ENCODE results near the gene OPALIN. TPM values are rescaled to one million over a fixed set of nuclear protein-coding genes. Genes with fewer than 3 reads are reported as not detected.

OPALIN gene, protein sequence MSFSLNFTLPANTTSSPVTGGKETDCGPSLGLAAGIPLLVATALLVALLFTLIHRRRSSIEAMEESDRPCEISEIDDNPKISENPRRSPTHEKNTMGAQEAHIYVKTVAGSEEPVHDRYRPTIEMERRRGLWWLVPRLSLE
- total RNA-seq (not detected), polyA plus RNA-seq (not detected)

DNA sequence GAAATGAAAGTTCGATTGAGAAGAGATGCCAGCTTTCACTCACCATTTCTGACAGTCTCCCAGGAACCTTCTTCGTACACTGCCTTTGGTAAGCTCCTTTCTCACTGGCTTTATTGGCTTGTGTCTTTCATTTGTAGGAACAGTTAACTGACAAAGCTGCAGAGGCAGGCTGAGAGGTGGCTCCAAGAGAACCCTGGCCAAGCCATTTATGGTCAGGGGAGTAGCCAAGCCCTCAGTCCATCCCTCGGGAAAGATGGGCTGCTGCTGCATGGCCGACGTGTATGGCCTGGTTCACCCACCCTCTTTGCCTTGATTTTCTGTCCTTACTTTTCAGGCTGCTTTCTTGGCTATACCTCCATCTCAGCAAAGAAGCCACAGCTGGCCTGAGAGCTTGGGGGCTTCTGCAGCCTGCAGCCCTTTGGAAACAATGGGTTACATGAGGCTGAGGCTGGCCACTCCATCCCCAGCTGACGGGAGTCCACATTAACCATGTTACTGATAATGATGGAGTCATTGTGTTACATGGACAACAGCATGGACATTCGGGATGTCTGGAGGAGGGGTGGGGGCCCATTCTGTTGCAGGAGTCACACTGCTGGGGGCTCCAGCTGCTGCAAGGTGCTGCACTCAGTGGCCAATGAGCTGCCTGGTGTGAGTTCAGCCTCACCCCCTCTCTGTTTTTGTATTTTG is at the start of gene OPALIN:
TSS of gene OPALIN (minus strand) at position 152 of the 690 bp plus-strand sequence. CDS start at position 46, 106 bp downstream.
- no peak for DNase-seq (ENCODE audit: extremely low spot score)
- Histone ChIP-seq H3K27ac (ENCODE audit: low read depth) (no peak within 1 kb of the TSS), H3K36me3 (ENCODE audit: insufficient read depth) (no peaks in the 10 kb centered on the region), H3K4me1 (ENCODE audit: insufficient read depth) (no peaks in the 10 kb centered on the region), H3K4me3 (ENCODE audit: low read depth, low read length) (no peak within 1 kb of the TSS)
- WGBS = 69% methylated on average over 7 of the region's 7 CpGs

DNA sequence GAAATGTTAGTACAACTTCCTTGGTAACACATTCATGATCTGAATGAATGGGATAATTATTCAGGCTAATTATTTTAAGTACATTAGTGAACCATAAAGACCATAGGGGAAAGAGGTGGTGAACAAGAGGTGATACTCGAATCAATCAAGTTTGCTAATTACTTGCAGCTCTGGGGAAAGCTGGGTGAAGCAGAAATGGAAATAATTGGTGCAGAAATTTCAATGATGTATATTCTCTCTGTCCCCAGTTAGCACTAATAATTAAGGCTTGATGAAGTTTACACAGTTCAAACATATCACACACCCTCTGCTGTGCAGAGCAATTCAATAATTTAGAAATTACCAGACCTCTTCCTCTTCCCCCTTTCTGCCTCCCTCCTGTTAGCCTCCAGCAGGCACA is 49.4 kb upstream of the OPALIN start:
- Histone ChIP-seq H3K36me3 (ENCODE audit: insufficient read depth) (no peaks in the 10 kb centered on the region), H3K27ac (ENCODE audit: low read depth) (no peak overlapping the region), H3K4me1 (ENCODE audit: insufficient read depth) (no peaks in the 10 kb centered on the region), H3K4me3 (ENCODE audit: low read depth, low read length) (no peak overlapping the region)
- WGBS = 80% methylated on average over 1 of the region's 1 CpG
- no peak for DNase-seq (ENCODE audit: extremely low spot score)

DNA sequence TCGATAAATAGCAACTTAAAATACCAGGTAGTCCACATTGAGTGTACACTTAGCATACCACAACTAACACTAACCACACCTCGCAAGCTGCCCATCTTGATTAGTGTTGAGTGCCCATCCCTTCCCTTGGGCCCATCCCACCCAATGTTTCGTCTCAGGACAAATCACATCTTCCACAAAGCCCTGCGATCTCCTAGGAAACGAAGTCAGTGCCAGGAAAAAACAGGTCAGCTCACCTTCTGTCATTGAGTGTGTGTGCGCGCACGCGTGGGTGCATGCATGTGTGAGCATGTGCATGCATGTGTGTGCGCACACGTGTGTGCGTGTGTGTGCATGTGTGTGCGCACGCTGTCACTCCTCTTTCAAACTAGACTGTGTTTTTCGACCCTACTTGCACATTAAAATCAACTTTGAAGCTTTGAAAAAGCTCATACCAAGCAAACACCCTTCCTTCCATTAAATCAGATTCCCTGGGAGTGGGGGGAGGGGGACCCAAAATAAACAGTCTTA is 48.8 kb upstream of the OPALIN start:
- H3K36me3 ChIP-seq (ENCODE audit: insufficient read depth) = no peaks in the 10 kb centered on the region
- no peaks in the 10 kb centered on the region for H3K4me1 ChIP-seq (ENCODE audit: insufficient read depth)
- H3K27ac ChIP-seq (ENCODE audit: low read depth) = no peak overlapping the region
- H3K4me3 ChIP-seq (ENCODE audit: low read depth, low read length) = no peak overlapping the region
- 84% methylated on average over 15 of the region's 15 CpGs for WGBS
- no peak for DNase-seq (ENCODE audit: extremely low spot score)

DNA sequence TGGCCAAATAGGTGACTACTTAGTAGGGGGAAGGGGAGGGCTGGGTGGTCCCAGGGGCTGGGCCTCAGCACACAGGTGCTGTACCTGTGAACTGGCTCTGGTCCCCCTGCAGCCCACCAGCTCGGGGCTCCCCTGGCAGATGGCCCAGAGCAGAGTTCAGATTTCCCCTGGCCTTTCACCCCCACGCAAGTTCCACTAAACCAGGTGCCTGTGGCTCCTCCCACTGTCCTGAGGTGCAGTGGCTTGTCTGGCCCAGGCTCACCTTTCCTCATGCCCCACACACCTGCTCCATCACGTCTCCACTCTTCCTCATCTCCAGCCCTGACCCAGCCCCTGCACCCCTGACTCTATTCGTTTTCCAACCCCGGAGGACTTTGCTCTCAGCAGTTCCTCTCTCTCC is 47.3 kb upstream of the OPALIN start:
- no peak overlapping the region for H3K27ac ChIP-seq (ENCODE audit: low read depth)
- H3K4me1 ChIP-seq (ENCODE audit: insufficient read depth) = no peaks in the 10 kb centered on the region
- 87% methylated on average over 5 of the region's 5 CpGs for WGBS
- H3K36me3 ChIP-seq (ENCODE audit: insufficient read depth) = no peaks in the 10 kb centered on the region
- no peak overlapping the region for H3K4me3 ChIP-seq (ENCODE audit: low read depth, low read length)
- DNase-seq (ENCODE audit: extremely low spot score) = no peak

DNA sequence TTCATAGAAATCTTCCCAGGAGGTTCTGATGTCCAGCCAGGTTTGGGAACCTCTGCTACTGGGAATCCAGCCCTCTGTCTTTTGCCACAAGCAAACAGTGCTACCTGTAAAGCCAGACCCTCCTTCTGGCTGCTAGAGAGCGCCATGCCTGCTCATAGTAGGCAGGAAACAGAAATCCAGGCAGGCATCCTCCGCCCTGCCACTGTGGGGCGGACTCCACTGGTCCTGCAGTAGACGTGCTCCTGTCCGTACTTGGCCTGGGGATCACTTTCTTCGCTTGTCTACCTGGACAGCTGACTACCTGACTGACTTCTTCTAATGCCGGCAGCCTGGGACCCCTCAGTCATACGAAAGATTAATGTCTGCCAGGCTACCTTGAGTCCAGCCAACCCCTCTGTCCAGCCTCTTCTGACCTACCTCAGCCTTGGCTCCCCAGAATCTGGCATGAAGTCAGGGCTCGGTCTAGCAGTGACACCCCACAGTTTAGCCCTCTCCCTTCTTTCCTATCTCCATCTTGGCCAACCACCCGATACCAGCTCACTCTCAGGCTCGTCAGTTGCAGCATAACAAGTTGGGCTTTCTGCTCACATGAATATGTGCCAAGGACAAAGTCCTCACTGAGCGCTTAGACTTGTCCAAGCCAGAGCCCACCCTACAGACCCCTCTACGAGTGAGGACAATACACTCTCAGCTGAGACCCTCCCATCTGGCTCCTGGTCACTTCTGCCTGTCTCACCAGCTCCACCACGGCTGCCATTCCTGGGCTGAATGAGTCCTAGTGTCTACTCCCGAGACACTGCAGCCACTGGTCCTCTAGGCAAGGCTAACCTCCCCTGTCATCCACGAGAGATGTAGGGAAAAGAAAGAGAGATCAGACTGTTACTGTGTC is 43.9 kb upstream of the OPALIN start:
- Histone ChIP-seq H3K36me3 (ENCODE audit: insufficient read depth) (no peaks in the 10 kb centered on the region), H3K4me3 (ENCODE audit: low read depth, low read length) (no peak overlapping the region), H3K4me1 (ENCODE audit: insufficient read depth) (no peaks in the 10 kb centered on the region), H3K27ac (ENCODE audit: low read depth) (no peak overlapping the region)
- 78% methylated on average over 16 of the region's 16 CpGs for WGBS
- DNase-seq (ENCODE audit: extremely low spot score) = no peak

DNA sequence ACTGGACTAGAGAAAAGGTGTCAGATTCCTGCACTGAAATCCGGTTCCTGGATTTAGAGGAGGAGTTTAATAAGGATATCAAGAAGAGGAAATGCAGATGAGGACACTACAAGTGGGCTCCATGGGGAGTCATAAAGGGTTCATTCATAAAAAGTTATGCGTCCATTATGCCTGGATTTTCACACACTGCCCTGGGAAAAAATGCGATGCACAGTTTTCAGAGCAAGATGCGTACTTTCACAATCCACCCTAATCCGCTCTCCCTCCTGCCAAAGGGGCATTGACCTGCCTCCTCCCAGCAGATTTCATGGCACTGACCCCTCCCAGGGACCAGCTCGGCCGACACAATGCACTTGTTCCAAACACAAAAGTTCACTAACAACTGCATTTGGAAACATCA is 42.2 kb upstream of the OPALIN start:
- H3K36me3 ChIP-seq (ENCODE audit: insufficient read depth) = no peaks in the 10 kb centered on the region
- no peak overlapping the region for H3K27ac ChIP-seq (ENCODE audit: low read depth)
- 61% methylated on average over 7 of the region's 7 CpGs for WGBS
- DNase-seq (ENCODE audit: extremely low spot score) = no peak
- H3K4me3 ChIP-seq (ENCODE audit: low read depth, low read length) = no peak overlapping the region
- no peaks in the 10 kb centered on the region for H3K4me1 ChIP-seq (ENCODE audit: insufficient read depth)

DNA sequence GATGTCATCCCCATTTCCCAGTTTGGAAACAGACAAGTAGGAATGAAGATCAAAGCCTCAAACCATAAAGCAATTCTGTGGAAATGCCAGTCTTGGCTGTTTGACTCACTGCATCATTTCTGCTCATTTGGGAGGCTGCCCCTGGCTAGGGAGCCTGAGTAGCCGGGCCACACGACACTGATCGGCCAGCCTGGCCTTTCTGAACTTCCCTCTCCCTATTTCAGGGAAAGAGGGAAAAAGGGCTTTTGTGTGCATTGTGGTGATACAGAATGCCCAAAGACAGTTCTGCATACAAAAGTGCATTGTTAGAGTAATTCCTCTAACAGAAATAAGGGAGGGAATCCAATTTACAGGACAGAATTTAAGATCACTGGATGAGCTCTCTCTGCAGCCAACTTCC is 41.7 kb upstream of the OPALIN start:
- no peak overlapping the region for H3K4me3 ChIP-seq (ENCODE audit: low read depth, low read length)
- 74% methylated on average over 3 of the region's 3 CpGs for WGBS
- no peaks in the 10 kb centered on the region for H3K36me3 ChIP-seq (ENCODE audit: insufficient read depth)
- no peaks in the 10 kb centered on the region for H3K4me1 ChIP-seq (ENCODE audit: insufficient read depth)
- DNase-seq (ENCODE audit: extremely low spot score) = no peak
- H3K27ac ChIP-seq (ENCODE audit: low read depth) = no peak overlapping the region

DNA sequence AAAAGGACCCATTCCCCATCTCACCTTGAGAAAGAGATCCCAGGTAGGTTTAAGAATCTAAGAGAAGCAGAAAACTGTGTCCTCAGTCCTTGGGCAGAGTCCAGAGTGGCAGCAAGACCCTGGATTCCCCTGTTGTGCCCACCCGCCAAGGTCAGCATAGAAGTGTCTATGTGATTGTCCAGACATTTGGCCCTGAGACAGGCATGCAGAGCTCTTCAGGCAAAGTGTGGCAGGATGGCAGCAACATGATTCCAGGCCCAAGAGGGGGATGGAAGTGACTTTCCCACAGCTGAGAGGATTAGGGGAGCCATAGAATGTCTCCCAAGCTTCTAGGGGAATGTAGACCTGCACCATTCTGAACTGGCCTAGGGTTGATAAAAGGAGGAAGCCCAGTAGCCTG is 39.1 kb upstream of the OPALIN start:
- Histone ChIP-seq H3K27ac (ENCODE audit: low read depth) (no peak overlapping the region), H3K4me1 (ENCODE audit: insufficient read depth) (no peaks in the 10 kb centered on the region), H3K4me3 (ENCODE audit: low read depth, low read length) (no peak overlapping the region), H3K36me3 (ENCODE audit: insufficient read depth) (no peaks in the 10 kb centered on the region)
- DNase-seq (ENCODE audit: extremely low spot score) = no peak
- 93% methylated on average over 1 of the region's 1 CpG for WGBS

DNA sequence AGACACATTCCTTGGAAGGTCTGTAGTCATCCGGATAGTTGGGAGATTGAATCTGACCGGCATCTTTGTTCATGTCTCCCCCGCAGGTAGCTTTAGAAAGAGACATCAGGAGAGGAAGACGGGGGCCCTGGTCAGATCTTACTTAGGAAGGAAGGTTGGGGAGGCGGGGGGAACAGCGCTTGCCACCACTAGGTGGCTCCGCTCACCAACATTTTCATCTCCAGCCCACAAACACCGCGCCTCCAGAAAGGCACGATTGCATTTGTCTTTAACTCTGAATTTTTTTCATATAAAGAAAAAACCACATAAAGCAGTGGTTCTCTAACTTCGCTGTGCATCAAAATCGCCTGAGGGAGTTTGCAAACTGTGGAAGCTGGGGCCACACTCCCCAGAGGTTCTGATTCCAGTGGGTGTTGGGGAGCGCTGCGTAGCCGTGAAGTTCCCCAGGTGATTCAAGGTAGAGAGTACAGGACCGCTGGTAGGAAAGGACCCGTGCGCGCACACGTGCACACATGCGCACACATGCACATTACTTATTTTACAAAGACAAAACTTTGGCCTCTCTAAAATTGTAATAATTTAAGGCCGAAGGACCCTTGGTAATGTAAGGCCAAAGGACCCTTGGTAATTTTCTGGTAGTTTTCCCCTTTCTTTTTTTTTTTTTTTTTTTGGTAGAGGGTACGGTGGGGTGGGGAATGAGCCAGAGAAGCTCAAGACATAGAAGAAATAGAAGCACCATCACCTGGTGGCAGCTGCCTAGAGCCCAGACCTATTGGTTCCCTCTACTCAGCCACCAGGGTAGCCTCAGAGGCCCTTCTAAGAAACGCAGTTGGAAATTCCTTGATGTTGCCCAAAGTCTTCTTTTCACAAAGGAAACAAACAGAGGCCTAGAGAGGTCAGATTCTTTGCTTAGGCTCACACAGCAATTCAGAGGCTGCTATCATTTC is 37.4 kb upstream of the OPALIN start:
- no peak for DNase-seq (ENCODE audit: extremely low spot score)
- no peaks in the 10 kb centered on the region for H3K36me3 ChIP-seq (ENCODE audit: insufficient read depth)
- H3K27ac ChIP-seq (ENCODE audit: low read depth) = no peak overlapping the region
- H3K4me1 ChIP-seq (ENCODE audit: insufficient read depth) = no peaks in the 10 kb centered on the region
- no peak overlapping the region for H3K4me3 ChIP-seq (ENCODE audit: low read depth, low read length)
- 26% methylated on average over 24 of the region's 24 CpGs for WGBS

DNA sequence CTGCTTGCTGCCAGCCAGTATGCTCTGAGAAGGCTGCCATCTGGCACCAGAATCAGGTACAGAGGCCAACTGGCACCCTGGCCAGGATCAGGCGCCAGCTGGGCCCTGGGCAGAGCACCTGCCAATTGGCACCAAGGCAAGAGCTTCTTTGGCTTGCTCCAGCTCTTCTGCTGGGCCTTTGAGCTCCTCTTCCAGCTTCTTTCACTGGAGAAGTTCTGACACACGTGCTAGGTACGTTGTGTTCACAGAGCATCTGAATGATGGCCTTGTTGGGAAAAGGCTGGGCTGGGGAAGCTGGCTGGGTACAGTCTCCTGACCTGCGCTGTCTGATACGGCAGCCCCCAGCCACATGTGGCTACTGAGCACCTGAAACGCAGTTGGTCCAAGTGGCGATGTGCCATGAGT is 31.7 kb upstream of the OPALIN start:
- DNase-seq (ENCODE audit: extremely low spot score) = no peak
- Histone ChIP-seq H3K4me3 (ENCODE audit: low read depth, low read length) (no peak overlapping the region), H3K4me1 (ENCODE audit: insufficient read depth) (no peaks in the 10 kb centered on the region), H3K27ac (ENCODE audit: low read depth) (no peak overlapping the region), H3K36me3 (ENCODE audit: insufficient read depth) (no peaks in the 10 kb centered on the region)
- 78% methylated on average over 7 of the region's 7 CpGs for WGBS

DNA sequence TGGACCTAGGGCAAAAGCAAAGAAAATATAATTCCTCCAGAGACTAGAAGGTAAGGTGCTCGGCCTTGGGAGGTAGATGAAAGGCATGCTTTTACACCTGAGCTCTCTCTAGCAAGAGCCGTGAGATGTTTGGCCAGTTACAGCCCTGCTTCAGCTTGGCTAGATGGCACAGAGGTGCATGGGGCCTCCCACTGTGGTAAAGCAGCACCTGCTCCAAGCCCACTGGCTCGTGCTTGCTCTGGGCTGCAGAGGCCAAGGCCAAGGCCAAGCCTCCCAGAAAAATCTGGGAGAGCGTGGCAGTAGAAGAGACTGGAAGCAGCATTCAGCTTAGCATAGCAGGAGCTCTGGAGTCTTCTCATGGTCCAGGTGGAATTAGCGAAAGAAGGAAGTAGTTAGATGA is 31.0 kb upstream of the OPALIN start:
- 87% methylated on average over 5 of the region's 5 CpGs for WGBS
- Histone ChIP-seq H3K36me3 (ENCODE audit: insufficient read depth) (no peaks in the 10 kb centered on the region), H3K27ac (ENCODE audit: low read depth) (no peak overlapping the region), H3K4me1 (ENCODE audit: insufficient read depth) (no peaks in the 10 kb centered on the region), H3K4me3 (ENCODE audit: low read depth, low read length) (no peak overlapping the region)
- DNase-seq (ENCODE audit: extremely low spot score) = no peak

DNA sequence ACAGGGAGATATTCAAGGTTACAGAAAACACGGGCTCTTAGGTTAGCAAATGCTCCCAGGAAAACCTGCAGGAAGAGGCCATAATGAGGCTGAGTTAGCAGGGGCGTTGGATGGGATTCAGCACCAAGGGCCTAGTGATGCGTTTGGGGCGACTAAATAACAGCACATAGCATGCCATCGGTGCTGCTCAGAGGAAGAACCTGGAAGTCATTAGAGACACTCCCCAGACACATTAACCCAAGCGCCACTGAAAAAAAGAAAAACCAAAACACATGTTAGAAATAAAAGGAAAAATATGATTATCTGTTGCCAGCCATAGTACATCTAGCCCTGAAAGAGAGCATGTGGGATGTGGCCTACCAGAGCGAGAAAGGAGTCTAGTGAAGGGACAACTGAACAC is 28.8 kb upstream of the OPALIN start:
- DNase-seq (ENCODE audit: extremely low spot score) = no peak
- WGBS = 82% methylated on average over 7 of the region's 7 CpGs

DNA sequence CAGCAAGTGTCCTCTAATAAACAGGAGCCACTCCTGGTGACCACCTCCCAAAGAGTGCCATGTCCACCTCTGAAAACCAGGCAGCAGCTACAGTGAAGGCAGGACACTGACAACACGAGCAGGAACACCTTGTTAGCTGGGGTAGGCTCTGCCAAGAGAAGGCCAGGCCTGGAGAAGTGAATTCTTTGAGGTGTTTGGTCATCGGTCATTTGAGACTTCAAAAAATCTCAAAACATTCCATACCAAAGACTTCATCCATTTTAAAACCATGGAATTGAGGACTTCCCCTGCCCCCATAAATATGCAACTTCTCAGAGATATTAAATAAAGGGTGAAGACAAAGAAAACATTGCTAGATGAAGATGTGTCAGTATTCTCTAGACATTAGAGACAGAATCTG is 28.4 kb upstream of the OPALIN start:
- DNase-seq (ENCODE audit: extremely low spot score) = no peak
- no peak overlapping the region for H3K4me3 ChIP-seq (ENCODE audit: low read depth, low read length)
- H3K36me3 ChIP-seq (ENCODE audit: insufficient read depth) = no peaks in the 10 kb centered on the region
- H3K27ac ChIP-seq (ENCODE audit: low read depth) = no peak overlapping the region
- no peaks in the 10 kb centered on the region for H3K4me1 ChIP-seq (ENCODE audit: insufficient read depth)
- WGBS = 81% methylated on average over 2 of the region's 2 CpGs

More for the DNA sequence above, 28.8 kb upstream of the OPALIN start:
- Histone ChIP-seq H3K36me3 (ENCODE audit: insufficient read depth) (no peaks in the 10 kb centered on the region), H3K4me1 (ENCODE audit: insufficient read depth) (no peaks in the 10 kb centered on the region), H3K27ac (ENCODE audit: low read depth) (no peak overlapping the region), H3K4me3 (ENCODE audit: low read depth, low read length) (no peak overlapping the region)

Data from urinary bladder (tissue), 4 donors.